CD4-positive, alpha-beta T cell treated with Interleukin-15 for 4 hours (primary cell): ENCODE measurements around the gene NUCB1.

Experiments used
- DNase-seq: peaks from one replicate; pipeline ENCODE4 v3.0.0-alpha.2; 2020; ENCODE audit warnings: low spot score

The NUCB1 gene

GRCh38 chr19:48934837-48935236 lies 34.7 kb downstream of the NUCB1 start:
- DNase-seq, result no peak

GRCh38 chr19:48935864-48936263 lies 35.8 kb downstream of the NUCB1 start:
- DNase-seq, result no peak

GRCh38 chr19:48938256-48938655 lies 38.1 kb downstream of the NUCB1 start:
- no peak for DNase-seq

DNA sequence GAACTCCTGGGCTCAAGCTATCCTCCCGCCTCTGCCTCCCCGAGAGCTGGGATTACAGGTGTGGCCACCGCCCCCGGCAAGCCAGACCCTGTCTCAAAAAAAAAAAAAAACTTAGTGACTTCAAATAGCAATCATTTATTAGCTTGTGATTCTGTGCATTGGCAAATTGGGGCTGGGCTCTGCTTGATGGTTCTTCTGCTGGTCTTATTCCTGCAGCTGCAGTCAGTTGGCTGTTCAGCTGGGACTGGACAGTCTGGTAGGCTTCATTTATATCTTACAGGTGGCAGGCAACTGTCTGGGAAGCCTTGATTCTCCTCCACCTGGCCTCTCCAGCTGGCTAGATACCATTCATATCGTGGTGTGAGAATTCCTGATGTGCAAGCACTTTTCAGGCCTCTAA lies 40.8 kb downstream of the NUCB1 start:
- no peak for DNase-seq

DNA sequence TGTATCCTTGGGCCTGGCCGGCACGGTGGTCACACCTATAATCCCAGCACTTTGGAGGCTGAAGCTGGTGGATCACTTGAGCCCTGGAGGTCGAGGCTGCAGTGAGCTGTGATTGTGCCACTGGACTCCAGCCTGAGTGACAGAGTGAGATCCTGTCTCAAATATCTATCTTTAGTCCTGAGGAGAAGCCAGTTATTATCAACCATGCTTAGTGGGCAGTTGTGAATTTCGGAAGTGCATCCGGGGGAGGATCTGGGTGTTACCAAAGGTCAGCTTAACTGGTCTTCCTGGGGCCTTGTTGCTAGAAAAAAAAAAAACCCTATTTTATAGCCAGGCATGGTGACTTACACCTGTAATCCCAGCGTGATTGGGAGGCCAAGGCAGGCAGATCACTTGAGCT lies 43.0 kb downstream of the NUCB1 start:
- no peak for DNase-seq

GRCh38 chr19:48945415-48945814 lies 45.3 kb downstream of the NUCB1 start:
- no peak for DNase-seq

DNA sequence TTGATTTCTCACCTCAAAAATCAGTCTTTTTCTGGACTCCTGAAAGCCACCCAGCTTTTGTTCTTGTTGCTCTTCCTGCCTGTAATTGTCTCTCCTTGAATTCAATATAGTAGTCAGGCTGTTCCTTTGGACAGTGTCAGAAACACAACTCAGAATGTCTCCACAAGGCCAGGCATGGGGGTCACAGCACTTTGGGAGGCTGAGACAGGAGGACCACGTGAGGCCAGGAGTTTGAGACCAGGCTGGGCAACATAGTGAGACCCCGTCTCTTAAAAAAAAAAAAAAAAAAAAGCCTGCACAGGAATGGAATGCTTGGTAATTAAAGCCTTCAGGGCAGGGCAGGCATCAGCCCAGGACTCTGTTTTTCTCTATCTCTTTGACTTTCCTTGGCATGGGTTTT lies 45.7 kb downstream of the NUCB1 start:
- no peak for DNase-seq

DNA sequence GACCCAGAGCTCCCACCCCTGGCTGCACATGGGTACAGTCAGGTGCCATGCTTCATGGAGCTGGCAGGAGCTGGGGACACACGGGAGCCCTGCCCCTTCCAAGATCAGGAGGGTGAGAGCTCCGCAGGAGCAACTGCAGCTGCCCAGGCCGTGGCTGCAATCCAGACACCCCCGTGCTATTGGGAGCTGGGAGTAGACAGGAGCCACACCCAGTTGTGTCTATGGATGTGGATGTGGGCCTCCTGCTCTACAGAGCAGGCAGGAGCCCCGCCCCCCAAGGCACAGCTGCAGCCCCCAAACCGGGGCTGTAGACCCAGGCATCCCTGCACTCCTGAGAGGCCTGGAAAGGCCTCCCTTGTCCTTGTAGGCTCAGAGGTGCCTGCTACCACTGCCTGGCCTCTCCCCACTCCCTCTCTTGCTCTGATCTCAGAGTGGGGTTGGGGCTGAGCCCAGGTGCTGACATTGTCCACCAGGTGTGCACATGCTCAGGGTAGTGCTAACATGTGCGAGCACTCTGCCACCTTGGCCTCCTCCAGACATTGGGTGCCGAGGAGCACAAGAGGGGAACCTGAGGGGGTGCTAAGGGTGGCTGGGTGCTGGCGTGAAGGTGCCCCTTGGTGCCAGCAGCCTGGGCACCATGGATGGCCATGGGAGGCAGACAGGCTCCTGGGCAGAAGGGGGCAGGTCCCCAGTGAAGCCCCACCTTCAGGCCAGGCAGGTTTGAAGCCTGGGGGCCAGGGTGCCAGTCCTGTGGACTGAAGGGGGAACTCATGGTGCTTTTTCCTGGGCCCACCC lies 46.5 kb downstream of the NUCB1 start:
- DNase-seq, result no peak

DNA sequence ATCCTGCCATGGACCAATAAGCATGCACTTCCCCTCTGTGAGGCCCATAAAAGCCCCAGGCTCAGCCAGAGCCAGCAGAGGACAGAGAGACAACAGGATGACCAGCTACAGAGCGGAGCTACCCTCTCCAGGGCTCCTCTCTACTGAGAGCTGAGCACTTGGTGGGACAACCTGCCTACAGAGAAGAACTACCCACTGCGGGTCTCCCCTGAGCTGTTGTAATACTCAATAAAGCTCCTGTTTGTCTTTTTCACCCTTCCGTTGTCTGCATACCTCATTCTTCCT lies 47.1 kb downstream of the NUCB1 start:
- DNase-seq, result no peak

GRCh38 chr19:48950159-48950558 lies 50.0 kb downstream of the NUCB1 start:
- DNase-seq, result no peak

GRCh38 chr19:48950830-48951519 lies 50.9 kb downstream of the NUCB1 start:
- DNase-seq, result no peak

DNA sequence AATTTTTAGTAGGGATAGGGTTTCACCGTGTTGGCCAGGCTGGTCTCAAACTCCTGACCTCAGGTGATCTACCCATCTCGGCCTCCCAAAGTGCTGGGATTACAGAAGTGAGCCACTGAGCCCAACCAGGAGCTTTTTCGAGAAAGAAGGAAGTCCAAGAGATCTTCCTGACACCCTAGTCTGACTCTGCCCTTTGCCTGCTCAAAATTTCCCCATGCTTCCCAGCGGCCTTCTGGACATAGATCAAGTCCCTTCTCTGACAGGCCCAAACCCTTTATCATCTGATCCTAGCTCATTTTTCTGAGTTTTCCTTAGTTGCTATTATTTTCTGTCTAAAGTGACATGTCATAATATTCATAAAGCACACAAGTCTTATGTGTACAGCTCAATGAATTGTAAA lies 53.0 kb downstream of the NUCB1 start:
- no peak for DNase-seq

GRCh38 chr19:48953990-48954594 lies 54.0 kb downstream of the NUCB1 start:
- no peak for DNase-seq

DNA sequence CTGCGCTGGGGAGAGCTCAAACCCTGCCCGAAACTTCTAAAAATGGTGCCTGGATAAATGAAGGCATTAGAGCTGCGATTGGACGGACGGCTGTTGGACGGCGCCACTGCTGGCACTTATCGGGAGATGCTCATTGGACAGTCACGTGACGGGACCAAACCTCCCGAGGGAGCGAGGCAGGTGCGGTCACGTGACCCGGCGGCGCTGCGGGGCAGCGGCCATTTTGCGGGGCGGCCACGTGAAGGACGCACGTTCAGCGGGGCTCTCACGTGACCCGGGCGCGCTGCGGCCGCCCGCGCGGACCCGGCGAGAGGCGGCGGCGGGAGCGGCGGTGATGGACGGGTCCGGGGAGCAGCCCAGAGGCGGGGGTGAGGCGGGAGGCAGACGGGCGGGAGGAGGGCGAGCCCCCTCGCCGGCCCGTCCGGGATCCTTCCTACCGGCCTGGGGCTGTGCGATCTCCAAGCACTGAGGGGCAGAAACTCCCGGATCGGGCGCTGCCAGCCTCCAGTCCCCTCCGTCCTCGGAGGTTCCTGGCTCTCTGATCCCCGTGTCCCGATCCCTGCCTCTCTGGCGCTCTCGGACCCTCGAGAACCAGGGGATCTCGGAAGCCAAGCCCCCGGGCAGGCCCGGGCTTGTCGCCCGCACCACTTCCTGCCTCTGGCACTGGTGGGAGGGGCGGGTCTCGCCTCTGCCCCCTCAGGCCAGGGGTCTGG lies 54.6 kb downstream of the NUCB1 start, which contains the start of gene BAX:
Gene BAX, plus strand, starts transcription at position 281 of the 713 bp plus-strand sequence. Its CDS starts 54 bp downstream, at position 335.
- DNase-seq, result peak; percentile 87

DNA sequence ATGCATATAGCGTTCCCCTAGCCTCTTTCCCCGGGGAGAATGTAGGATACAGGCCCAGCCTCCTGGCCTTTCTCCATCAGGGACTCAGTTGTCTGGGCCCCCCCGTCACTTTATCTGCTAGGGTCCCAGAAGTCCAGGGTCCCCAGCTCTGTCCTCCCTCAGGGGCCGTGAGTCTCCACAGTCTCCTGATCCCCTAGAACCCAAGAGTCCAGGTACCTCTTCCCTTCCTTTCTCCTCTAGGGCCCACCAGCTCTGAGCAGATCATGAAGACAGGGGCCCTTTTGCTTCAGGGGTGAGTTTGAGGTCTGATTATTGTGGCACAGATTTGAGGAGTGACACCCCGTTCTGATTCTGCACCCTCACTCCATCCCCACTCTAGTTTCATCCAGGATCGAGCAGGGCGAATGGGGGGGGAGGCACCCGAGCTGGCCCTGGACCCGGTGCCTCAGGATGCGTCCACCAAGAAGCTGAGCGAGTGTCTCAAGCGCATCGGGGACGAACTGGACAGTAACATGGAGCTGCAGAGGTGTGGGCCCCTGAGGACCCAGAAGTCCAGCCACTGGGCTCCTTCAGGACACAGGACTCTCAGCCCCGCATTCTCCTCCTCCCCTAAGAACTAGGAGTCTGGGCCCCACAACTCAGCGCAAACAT lies 55.3 kb downstream of the NUCB1 start:
- DNase-seq, result no peak

- DNase-seq, result no peak
These were observed 57.9 kb downstream of the NUCB1 start for GRCh38 chr19:48958006-48958405.

- DNase-seq, result no peak
These were observed 59.5 kb downstream of the NUCB1 start for GRCh38 chr19:48959341-48960239.

- no peak for DNase-seq
These were observed 61.0 kb downstream of the NUCB1 start for GRCh38 chr19:48961051-48961649.

- DNase-seq, result no peak
These were observed 61.5 kb downstream of the NUCB1 start for GRCh38 chr19:48961673-48962028.

- DNase-seq, result peak; percentile 36
These were observed 62.1 kb downstream of the NUCB1 start for GRCh38 chr19:48962029-48962848.
